HCT116 (cell line): Measurements from ENCODE around the gene ZNF575. TPM values are rescaled to one million over a fixed set of nuclear protein-coding genes. Genes with fewer than 3 reads are reported as not detected.

Source experiments
- ATAC-seq: fragments of 200-7000 bp; cut with Tn5 transposase; 2 replicates; pipeline ENCODE4 v1.9.1; 2020; ENCODE audit warnings: mild to moderate bottlenecking, moderate library complexity
- BruUV-seq: library from RNA; stranded (reverse); fragments of 400-500 nt; replicated peaks from 2 replicates; lab custom pipeline; 2021; lab: Mats Ljungman, UMichigan
- CTCF ChIA-PET: fragments of 300-600 bp; sonication (Branson Sonifier 250); formaldehyde crosslinking; loops from one replicate; lab custom pipeline; 2021; ENCODE audit warnings: antibody characterized with exemption; lab: Charles Lee
- POLR2A ChIA-PET: fragments of 300-600, 350-600 bp; sonication (Branson Sonifier 250); formaldehyde crosslinking; loops from one replicate; lab custom pipeline; 2021; ENCODE audit warnings: antibody characterized with exemption; lab: Charles Lee
- RAD21 ChIA-PET, 2 experiments: fragments of 300-600 bp; sonication (Branson Sonifier 250); formaldehyde crosslinking; loops; one replicate each; lab custom pipeline; 2023; ENCODE audit warnings: low total read pairs in 2 of 2; ENCODE audit not compliant: uncharacterized antibody in 2 of 2, unreplicated experiment in 2 of 2, low non-redundant PET in 1 of 2; lab: Charles Lee
- DNase-seq: peaks from one replicate; pipeline ENCODE4 v3.0.0-alpha.2; 2010; ENCODE audit warnings: low read depth, low spot score
- H2AFZ ChIP-seq: fragments of 200-600 bp; shearing (Covaris generic), sonication (generic); 2 replicates; pipeline ENCODE4 v1.6.1; 2017; ENCODE audit warnings: low read depth, mixed run types, mixed read lengths, antibody characterized with exemption, low read length; ENCODE audit not compliant: poor library complexity, severe bottlenecking
- H3K27ac ChIP-seq: 2 replicates; pipeline ENCODE4 v1.5.1; 2012; ENCODE audit warnings: low read depth, low read length
- H3K27me3 ChIP-seq: fragments of 200-600 bp; sonication (generic); 2 replicates; pipeline ENCODE4 v1.6.1; 2016; ENCODE audit warnings: mixed run types, low read length, mixed read lengths; ENCODE audit not compliant: insufficient read depth
- H3K36me3 ChIP-seq, 2 experiments: fragments of 200-500 bp in 1 of 2; fragments of 200-600 bp in 1 of 2; sonication (Bioruptor generic) in 1 of 2; sonication (generic) in 1 of 2; 2 replicates each; pipeline versions ENCODE4 v1.5.1 to v1.6.1; 2014 to 2016; ENCODE audit warnings: low read length in 2 of 2, inconsistent platforms in 1 of 2, mixed read lengths in 1 of 2, mixed run types in 1 of 2; ENCODE audit not compliant: insufficient read depth in 2 of 2, control insufficient read depth in 1 of 2
- H3K4me1 ChIP-seq, 2 experiments: fragments of 200-600 bp in 1 of 2; sonication (generic) in 1 of 2; 2 replicates each; pipeline versions ENCODE4 v1.5.1 to v1.6.1; 2012 to 2017; ENCODE audit warnings: low read length in 2 of 2, inconsistent platforms in 1 of 2, mild to moderate bottlenecking in 1 of 2, mixed read lengths in 1 of 2, mixed run types in 1 of 2, moderate library complexity in 1 of 2; ENCODE audit not compliant: insufficient read depth in 2 of 2, control insufficient read depth in 1 of 2
- H3K4me2 ChIP-seq: fragments of 200-600 bp; sonication (generic); 2 replicates; pipeline ENCODE4 v1.6.1; 2017; ENCODE audit warnings: mixed run types, low read length, mixed read lengths
- H3K4me3 ChIP-seq, 2 experiments: fragments of 200-600 bp in 1 of 2; sonication (generic) in 1 of 2; replicated peaks in 1 of 2; 2 replicates each; pipeline ENCODE4 v1.5.1; 2011 to 2016; ENCODE audit warnings: low read length in 2 of 2, control low read depth in 1 of 2, low read depth in 1 of 2, mild to moderate bottlenecking in 1 of 2, mixed read lengths in 1 of 2, mixed run types in 1 of 2
- H3K79me2 ChIP-seq: fragments of 200-600 bp; sonication (generic); 2 replicates; pipeline ENCODE4 v1.6.1; 2017; ENCODE audit warnings: mild to moderate bottlenecking, mixed run types, low read length, moderate library complexity, mixed read lengths; ENCODE audit not compliant: insufficient read depth
- H3K9ac ChIP-seq: fragments of 200-600 bp; sonication (generic); 2 replicates; pipeline ENCODE4 v1.6.1; 2016; ENCODE audit warnings: low read length, mixed read lengths
- H3K9me2 ChIP-seq: fragments of 200-600 bp; sonication (generic), shearing (Covaris generic); 2 replicates; pipeline ENCODE4 v1.6.1; 2017; ENCODE audit warnings: mixed run types, mild to moderate bottlenecking, moderate library complexity; ENCODE audit not compliant: insufficient read depth
- H3K9me3 ChIP-seq, 2 experiments: fragments of 200-500 bp in 1 of 2; fragments of 200-600 bp in 1 of 2; sonication (Bioruptor generic) in 1 of 2; sonication (generic) in 1 of 2; 2 replicates each; pipeline ENCODE4 v1.6.1; 2014 to 2017; ENCODE audit warnings: low read length in 2 of 2, mixed read lengths in 2 of 2, inconsistent platforms in 1 of 2, low read depth in 1 of 2, mild to moderate bottlenecking in 1 of 2, mixed run types in 1 of 2, moderate library complexity in 1 of 2; ENCODE audit not compliant: control insufficient read depth in 1 of 2, insufficient read depth in 1 of 2
- H4K20me1 ChIP-seq: fragments of 200-600 bp; sonication (generic), shearing (Covaris generic); 2 replicates; pipeline ENCODE4 v1.6.1; 2017; ENCODE audit warnings: mixed run types, mild to moderate bottlenecking, moderate library complexity; ENCODE audit not compliant: insufficient read depth
- CBX3 ChIP-seq: IDR thresholded peaks from 2 replicates; pipeline ENCODE4 v1.6.1; 2012; ENCODE audit warnings: low read depth
- CEBPB ChIP-seq: IDR thresholded peaks from 2 replicates; pipeline ENCODE4 v1.6.1; 2012; ENCODE audit warnings: low read depth
- EGR1 ChIP-seq: IDR thresholded peaks from 2 replicates; pipeline ENCODE4 v1.6.1; 2012; ENCODE audit warnings: low read depth
- EZH2phosphoT487 ChIP-seq: fragments of 200-600 bp; IDR thresholded peaks from 2 replicates; pipeline ENCODE4 v1.6.1; 2018; ENCODE audit warnings: antibody characterized with exemption, borderline replicate concordance
- FOSL1 ChIP-seq: IDR thresholded peaks from 2 replicates; pipeline ENCODE4 v1.6.1; 2012; ENCODE audit warnings: low read depth
- MAX ChIP-seq: IDR thresholded peaks from 2 replicates; pipeline ENCODE4 v1.6.1; 2012
- POLR2AphosphoS5 ChIP-seq: IDR thresholded peaks from 2 replicates; pipeline ENCODE4 v1.6.1; 2011; ENCODE audit warnings: mild to moderate bottlenecking, low read depth, low read length, moderate library complexity
- REST ChIP-seq: IDR thresholded peaks from 2 replicates; pipeline ENCODE4 v1.6.1; 2012; ENCODE audit warnings: low read depth
- SIN3A ChIP-seq: IDR thresholded peaks from 2 replicates; pipeline ENCODE4 v1.6.1; 2012; ENCODE audit warnings: low read depth
- SP1 ChIP-seq: IDR thresholded peaks from 2 replicates; pipeline ENCODE4 v1.6.1; 2012; ENCODE audit warnings: low read depth
- SRF ChIP-seq: IDR thresholded peaks from 2 replicates; pipeline ENCODE4 v1.6.1; 2012; ENCODE audit warnings: low read depth
- YY1 ChIP-seq: IDR thresholded peaks from 2 replicates; pipeline ENCODE4 v1.6.1; 2011; ENCODE audit warnings: low read length, low read depth, moderate library complexity, mild to moderate bottlenecking; ENCODE audit not compliant: insufficient replicate concordance; ENCODE audit errors: extremely low read depth
- ZBTB33 ChIP-seq: IDR thresholded peaks from 2 replicates; pipeline ENCODE4 v1.6.1; 2011; ENCODE audit warnings: mild to moderate bottlenecking, low read length, moderate library complexity; ENCODE audit not compliant: insufficient replicate concordance; ENCODE audit errors: extremely low read depth
- ZFX ChIP-seq: fragments of 450-650 bp; IDR thresholded peaks from 2 replicates; pipeline ENCODE4 v1.6.1; 2017
- ZNF274 ChIP-seq: fragments of 200-500 bp; sonication (Bioruptor generic); IDR thresholded peaks from 2 replicates; pipeline ENCODE4 v1.6.1; 2014; ENCODE audit warnings: mild to moderate bottlenecking, low read depth, low read length, inconsistent platforms
- intact Hi-C: fragments of 100-400 bp; cut with micrococcal nuclease; formaldehyde crosslinking; loops from 2 replicates; pipeline ENCODE4 v1.10.0; 2022
- total RNA-seq: library from RNA; stranded (reverse); gene quantifications from one replicate; pipeline ENCODE4 v1.2.1, GENCODE V29; 2021; ENCODE audit not compliant: unreplicated experiment

Gene ZNF575
- total RNA-seq, 1 experiment from 2014 or later, result 1.9 TPM

GRCh38 chr19:43553656-43554055 is 20.7 kb downstream of the ZNF575 start (continued):
- TF ChIP-seq REST (no peak), EZH2phosphoT487 (no peak), EGR1 (no peak), SIN3A (no peak), MAX (no peak), CBX3 (no peak), ZNF274 (no peak)

- H3K9me3 ChIP-seq, result no peaks in the 10 kb centered on the region
- H3K4me2 ChIP-seq, result no peak overlapping the region
- no peaks in the 10 kb centered on the region for H3K79me2 ChIP-seq
- no peak overlapping the region for H3K27ac ChIP-seq
- H4K20me1 ChIP-seq, result no peaks in the 10 kb centered on the region
- peaks cover 5 to 10% of the 10 kb centered on the region in 2 experiments; a peak in 3 of 4 replicates for H3K36me3 ChIP-seq
- ChIA-PET POLR2A (no interaction called here), RAD21 (interaction anchor here (1.0 to 1.3 kb wide), 2 partner anchors 40 to 114 kb away, joined by 3 read pairs; no protein-coding TSS in a partner anchor), CTCF (interaction anchor here (0.6 to 3.2 kb wide), 15 partner anchors 9 to 255 kb away, joined by 3 to 20 read pairs (median 5); partner anchors contain the start of genes IRGQ, PINLYP, XRCC1 and ZNF575)
- no peaks in the 10 kb centered on the region for H3K9me2 ChIP-seq
- no peak for ATAC-seq
- H3K27me3 ChIP-seq, result no peaks in the 10 kb centered on the region
- no peaks in the 10 kb centered on the region for H3K4me1 ChIP-seq
- H3K4me3 ChIP-seq, result no peak overlapping the region
- H2AFZ ChIP-seq, result no peak overlapping the region
- intact Hi-C loops, result no loop called here
- no peak for DNase-seq
- BruUV-seq, result no TSS peak
- no peak overlapping the region for H3K9ac ChIP-seq
- TF ChIP-seq ZBTB33 (no peak), SP1 (no peak), POLR2AphosphoS5 (no peak), EGR1 (no peak), SRF (no peak), CEBPB (no peak), FOSL1 (no peak), REST (no peak), YY1 (no peak), EZH2phosphoT487 (no peak), ZFX (no peak), CBX3 (no peak)
These were observed 21.4 kb downstream of the ZNF575 start for GRCh38 chr19:43554317-43554895.
